Uterus (tissue), 2 donors: ENCODE results near the gene IQCF5.

ENCODE experiments used
- CTCF ChIP-seq, 4 experiments: fragments of 200-600 bp in 2 of 4; fragments of 450-650 bp in 2 of 4; sonication (generic) in 2 of 4; IDR thresholded peaks; one replicate each; pipeline ENCODE4 v1.5.1; 2016 to 2019; ENCODE audit warnings: antibody characterized with exemption in 4 of 4, mild to moderate bottlenecking in 2 of 4, moderate library complexity in 1 of 4
- POLR2A ChIP-seq, 2 donors: fragments of 450-650 bp; IDR thresholded peaks; one replicate each; pipeline ENCODE4 v1.6.1; 2016; ENCODE audit warnings: antibody characterized with exemption in 2 of 2, mild to moderate bottlenecking in 1 of 2, moderate library complexity in 1 of 2

- no peak for TF ChIP-seq CTCF (IDR thresholded peaks at IDR 0.05)
- TF ChIP-seq POLR2A (IDR thresholded peaks at IDR 0.05), result no peak
Measured at GRCh38 chr3:51887620-51888019, 12.2 kb upstream of the IQCF5 start.
